Heart left ventricle (tissue), 16 donors: ENCODE data around the gene SGF29. TPM values are rescaled to one million over a fixed set of nuclear protein-coding genes. Genes with fewer than 3 reads are reported as not detected.

Source experiments
- ATAC-seq, 4 donors: fragments of 200-7000 bp; cut with Tn5 transposase; one replicate each; pipeline ENCODE4 v1.9.1; 2020 to 2022; ENCODE audit warnings: moderate library complexity in 4 of 4, mild to moderate bottlenecking in 3 of 4, moderate number of reproducible peaks in 1 of 4
- DNase-seq, 5 donors: peaks; one replicate each; pipeline ENCODE4 v3.0.0-alpha.2; 2020
- H3K27ac ChIP-seq, 12 donors: fragments of 200-600 bp; sonication (generic) in 4 of 12; one replicate each; pipeline versions ENCODE4 v1.5.0 to v1.8.0; 2016 to 2022; ENCODE audit warnings: mild to moderate bottlenecking in 2 of 12
- H3K27me3 ChIP-seq, 9 donors: fragments of 200-600 bp; sonication (generic) in 2 of 9; one replicate each; pipeline versions ENCODE4 v1.5.1 to v1.8.0; 2016 to 2022; ENCODE audit warnings: mild to moderate bottlenecking in 3 of 9
- H3K36me3 ChIP-seq, 9 donors: fragments of 200-600 bp; sonication (generic) in 2 of 9; one replicate each; pipeline versions ENCODE4 v1.5.0 to v1.8.0; 2018 to 2022; ENCODE audit warnings: mild to moderate bottlenecking in 2 of 9
- H3K4me1 ChIP-seq, 12 donors: fragments of 200-600 bp; sonication (generic) in 4 of 12; one replicate each; pipeline versions ENCODE4 v1.5.0 to v1.8.0; 2016 to 2022; ENCODE audit warnings: mild to moderate bottlenecking in 3 of 12
- H3K4me3 ChIP-seq, 12 donors: fragments of 200-600 bp; sonication (generic) in 4 of 12; one replicate each; pipeline versions ENCODE4 v1.5.0 to v1.8.0; 2017 to 2022; ENCODE audit warnings: mild to moderate bottlenecking in 9 of 12, moderate library complexity in 4 of 12
- H3K9me3 ChIP-seq, 12 donors: fragments of 200-600 bp; sonication (generic) in 4 of 12; one replicate each; pipeline versions ENCODE4 v1.5.0 to v1.8.0; 2016 to 2022; ENCODE audit warnings: mild to moderate bottlenecking in 1 of 12
- CTCF ChIP-seq, 12 donors: fragments of 200-600 bp; sonication (generic) in 4 of 12; IDR thresholded peaks; one replicate each; pipeline versions ENCODE4 v1.5.0 to v1.8.0; 2018 to 2022; ENCODE audit warnings: antibody characterized with exemption in 12 of 12, mild to moderate bottlenecking in 5 of 12
- POLR2A ChIP-seq, 2 donors: fragments of 450-650 bp; IDR thresholded peaks; one replicate each; pipeline ENCODE4 v1.6.1; 2017; ENCODE audit warnings: antibody characterized with exemption in 2 of 2, mild to moderate bottlenecking in 2 of 2, moderate library complexity in 2 of 2
- WGBS, 4 donors: extraction: QIAGEN DNeasy Blood & Tissue Kit in 2 of 4; methylation state at CpG; one replicate each; pipeline versions ENCODE4 v1.1.5 to v1.1.7; 2013 to 2018; 5-methylcytosine and 5-hydroxymethylcytosine counted together
- intact Hi-C, 10 donors: fragments of 100-400 bp; cut with DNase I; formaldehyde crosslinking; loops; one replicate each; pipeline versions ENCODE4 v1.11.1 to v1.14.2; 2022
- polyA plus RNA-seq, 2 donors: library from polyadenylated mRNA; stranded (reverse); fragments of 200-250 nt; gene quantifications; one replicate each; pipeline ENCODE4 v1.2.3, GENCODE V29; 2013
- total RNA-seq, 9 donors: library from RNA; depleted of rRNA in 2 of 9; stranded (reverse); fragments of >200 nt in 2 of 9; fragmentation: NEBNext Ultra II Directional in 3 of 9; extraction: Animal tissue kit (Norgen Biotek cat#: 25700) in 3 of 9; gene quantifications; one replicate each; pipeline versions ENCODE4 v1.1.0 to v1.2.4, GENCODE V29; 2016 to 2023
- donor health status: ischemic (EF 13 %, LVEDD 7.1; RV severe dilation, severe dysfunction).
- donor health status: healthy with polysubstance abuse.
- donor health status: DM: no; HTN: yes; CAD: no.
- donor health status: DM: no; HTN: no; CAD: no.
- donor health status: ischemic (EF 25% LVEDD 6.9; RV normal size, moderate dysfunction).
- donor health status: ischemic (EF 25% LVEDD 5.7; RV mildly dilated, moderate dysfunction).
- donor health status: healthy.
- donor health status: DM: yes; HTN: yes; CAD: no.
- donor health status: ischemic (EF 35%, LVEDD 5.7; RV mildly dilated, moderate dysfunction).
- donor health status: nonischemic (EF 11% LVEDD 7.7; RV severe dilation, severe dysfunction).
- donor health status: DM: yes; HTN: yes; CAD: no.
- donor health status: PGD.
- donor health status: ischemic (EF 29% LVEDD 5.4; RV normal size, mild dysfunction).
- donor health status: nonischemic (EF 23%, LVEDD 6.1; RV moderate dilation, normal function).

The SGF29 gene
- total and polyA plus RNA-seq, 11 donors = 11.1 to 27.9 (median 15.6) TPM

GRCh38 chr16:28569968-28570752 is 16.4 kb downstream of the SGF29 start:
- no peak for TF ChIP-seq CTCF (IDR thresholded peaks at IDR 0.05)
- TF ChIP-seq POLR2A (IDR thresholded peaks at IDR 0.05) = no peak
- Histone ChIP-seq H3K27me3 (no peaks in the 10 kb centered on the region), H3K36me3 (peaks cover 0 to 1% (median 0%) of the 10 kb centered on the region in 9 donors), H3K27ac (no peak overlapping the region), H3K4me1 (peaks cover 0 to 27% (median 19%) of the 10 kb centered on the region in 12 donors), H3K9me3 (peaks cover 0 to 13% (median 4%) of the 10 kb centered on the region in 12 donors), H3K4me3 (no peak overlapping the region)
- ATAC-seq = no peak
- intact Hi-C loops = no loop called here
- DNase-seq = no peak
- WGBS, 4 donors = 96 to 99% (median 98%) methylated on average over 4 of the region's 4 CpGs

GRCh38 chr16:28572696-28573510 is 19.2 kb downstream of the SGF29 start:
- peak overlapping the region in 9 of 12 donors; percentile 24 to 79 (median 54) for H3K27ac ChIP-seq

GRCh38 chr16:28573738-28574718 is 20.3 kb downstream of the SGF29 start:
- no peaks in the 10 kb centered on the region for H3K36me3 ChIP-seq
- peak overlapping the region in 2 of 12 donors; percentile 2 to 25 for H3K27ac ChIP-seq
- intact Hi-C loops = no loop called here
- TF ChIP-seq POLR2A (IDR thresholded peaks at IDR 0.05) (no peak), CTCF (IDR thresholded peaks at IDR 0.05) (no peak)
- no peaks in the 10 kb centered on the region for H3K9me3 ChIP-seq
- DNase-seq (no peak), ATAC-seq (no peak)
- WGBS, 4 donors = 75 to 79% (median 77%) methylated on average over 17 of the region's 17 CpGs
- no peak overlapping the region for H3K4me3 ChIP-seq
- H3K4me1 ChIP-seq = peaks cover 0 to 27% (median 19%) of the 10 kb centered on the region in 12 donors
- H3K27me3 ChIP-seq = no peaks in the 10 kb centered on the region

More at GRCh38 chr16:28572696-28573510, 19.2 kb downstream of the SGF29 start:
- WGBS, 4 donors = 33 to 39% (median 35%) methylated on average over 15 of the region's 15 CpGs
- no peak for TF ChIP-seq POLR2A (IDR thresholded peaks at IDR 0.05)
- no peak for TF ChIP-seq CTCF (IDR thresholded peaks at IDR 0.05)
- peak in 4 of 5 donors; percentile 48 to 72 (median 66) for DNase-seq
- Histone ChIP-seq H3K36me3 (no peaks in the 10 kb centered on the region), H3K27me3 (no peaks in the 10 kb centered on the region), H3K4me1 (peaks cover 0 to 27% (median 19%) of the 10 kb centered on the region in 12 donors), H3K9me3 (no peaks in the 10 kb centered on the region), H3K4me3 (peak overlapping the region in 2 of 12 donors; percentile 5 to 28)
- intact Hi-C loops = no loop called here
- peak; percentile 89 to 97 (median 92) for ATAC-seq
